ENCODE data around the gene ACSF3.

Gene ACSF3

DNA sequence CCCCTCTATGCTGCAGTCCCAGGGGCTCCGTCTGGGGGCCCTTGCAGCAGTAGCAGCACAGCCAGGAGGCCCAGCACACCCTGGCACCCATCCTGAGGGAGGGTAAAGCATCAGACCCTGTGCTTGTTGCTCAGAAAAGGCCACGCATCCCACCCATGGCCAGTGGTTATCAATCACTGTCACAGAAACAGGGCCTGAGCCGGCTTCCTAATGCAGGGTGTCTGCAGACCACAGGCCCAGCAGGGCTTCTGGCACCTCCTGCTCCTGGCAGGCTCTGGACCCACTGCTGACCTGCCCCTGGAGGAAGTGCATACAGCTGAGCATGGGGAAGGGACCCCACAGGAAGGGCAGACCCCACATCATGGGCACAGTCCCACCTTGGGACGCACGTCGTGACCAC lies 51.0 kb downstream of the ACSF3 start:
- POLR2A ChIA-PET: no interaction called here
- CTCF ChIA-PET: no interaction called here

DNA sequence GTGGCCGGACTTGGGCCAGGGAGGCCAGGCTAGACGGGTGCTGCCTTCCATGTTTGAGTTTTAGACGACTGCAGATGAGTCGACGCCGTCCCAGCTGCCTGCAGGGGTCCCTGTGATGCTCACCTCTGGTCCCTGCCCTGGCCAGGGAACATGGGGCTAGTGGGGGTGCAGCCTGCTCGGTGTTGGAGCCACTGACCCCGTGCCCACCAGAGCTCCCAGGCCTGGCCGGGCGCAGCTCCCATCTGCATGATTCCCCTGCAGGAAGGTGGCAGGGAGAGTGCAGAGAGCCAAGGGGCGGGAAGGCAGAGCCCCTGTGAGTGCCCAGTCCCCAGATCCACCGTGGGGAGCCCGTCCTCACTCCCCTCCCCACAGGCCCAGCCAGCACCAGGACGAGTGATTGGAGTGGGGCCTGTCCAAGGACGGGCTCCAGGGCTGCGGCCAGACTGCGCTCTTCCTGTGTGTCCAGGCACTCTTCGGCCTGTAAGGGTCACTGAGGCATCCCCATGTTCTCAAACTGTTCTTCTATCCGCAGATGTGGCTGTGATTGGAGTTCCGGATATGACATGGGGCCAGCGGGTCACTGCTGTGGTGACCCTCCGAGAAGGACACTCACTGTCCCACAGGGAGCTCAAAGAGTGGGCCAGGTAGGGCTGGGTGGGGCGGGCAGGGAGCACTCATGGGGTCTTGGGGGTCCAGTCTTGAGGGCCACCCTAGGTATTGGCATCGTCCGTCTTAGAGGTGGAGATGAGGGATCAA lies 51.9 kb downstream of the ACSF3 start:
- POLR2A ChIA-PET: interaction anchor here (0.6 kb wide), 1 partner anchor 541 kb away, joined by 3 read pairs; the partner anchor contains the start of gene CDK10
- TF ChIP-seq ZNF394 (tag by site-specific recombination; IDR thresholded peaks at IDR 0.05; ENCODE audit: borderline replicate concordance) (no peak), PRDM2 (tag by site-specific recombination; IDR thresholded peaks at IDR 0.05; ENCODE audit: borderline replicate concordance) (no peak), GLI2 (tag by site-specific recombination; IDR thresholded peaks at IDR 0.05; ENCODE audit: borderline replicate concordance, low read depth) (no peak), ZNF837 (tag by site-specific recombination; IDR thresholded peaks at IDR 0.05) (no peak), KLF1 (tag by site-specific recombination; IDR thresholded peaks at IDR 0.05) (no peak), ZNF623 (tag by site-specific recombination; IDR thresholded peaks at IDR 0.05) (no peak), ZBTB20 (tag by site-specific recombination; IDR thresholded peaks at IDR 0.05) (no peak), ZNF510 (tag by site-specific recombination; IDR thresholded peaks at IDR 0.05; ENCODE audit: insufficient replicate concordance) (no peak), TRIM28 (IDR thresholded peaks at IDR 0.05; ENCODE audit: borderline replicate concordance, low read length) (no peak)
- TF ChIP-seq, protein P1, sequence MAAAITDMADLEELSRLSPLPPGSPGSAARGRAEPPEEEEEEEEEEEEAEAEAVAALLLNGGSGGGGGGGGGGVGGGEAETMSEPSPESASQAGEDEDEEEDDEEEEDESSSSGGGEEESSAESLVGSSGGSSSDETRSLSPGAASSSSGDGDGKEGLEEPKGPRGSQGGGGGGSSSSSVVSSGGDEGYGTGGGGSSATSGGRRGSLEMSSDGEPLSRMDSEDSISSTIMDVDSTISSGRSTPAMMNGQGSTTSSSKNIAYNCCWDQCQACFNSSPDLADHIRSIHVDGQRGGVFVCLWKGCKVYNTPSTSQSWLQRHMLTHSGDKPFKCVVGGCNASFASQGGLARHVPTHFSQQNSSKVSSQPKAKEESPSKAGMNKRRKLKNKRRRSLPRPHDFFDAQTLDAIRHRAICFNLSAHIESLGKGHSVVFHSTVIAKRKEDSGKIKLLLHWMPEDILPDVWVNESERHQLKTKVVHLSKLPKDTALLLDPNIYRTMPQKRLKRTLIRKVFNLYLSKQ (tag by site-specific recombination; IDR thresholded peaks at IDR 0.05; ENCODE audit: borderline replicate concordance): no peak
- TF ChIP-seq, protein P2, sequence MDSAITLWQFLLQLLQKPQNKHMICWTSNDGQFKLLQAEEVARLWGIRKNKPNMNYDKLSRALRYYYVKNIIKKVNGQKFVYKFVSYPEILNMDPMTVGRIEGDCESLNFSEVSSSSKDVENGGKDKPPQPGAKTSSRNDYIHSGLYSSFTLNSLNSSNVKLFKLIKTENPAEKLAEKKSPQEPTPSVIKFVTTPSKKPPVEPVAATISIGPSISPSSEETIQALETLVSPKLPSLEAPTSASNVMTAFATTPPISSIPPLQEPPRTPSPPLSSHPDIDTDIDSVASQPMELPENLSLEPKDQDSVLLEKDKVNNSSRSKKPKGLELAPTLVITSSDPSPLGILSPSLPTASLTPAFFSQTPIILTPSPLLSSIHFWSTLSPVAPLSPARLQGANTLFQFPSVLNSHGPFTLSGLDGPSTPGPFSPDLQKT (IDR thresholded peaks at IDR 0.05; ENCODE audit: borderline replicate concordance, low read depth, low read length): no peak

More for the DNA sequence above, 51.0 kb downstream of the ACSF3 start:
- Histone ChIP-seq H3K36me3 (ENCODE audit: control insufficient read depth in 2 of 2, insufficient read depth in 1 of 2, low read length in 2 of 2) (peaks cover 0 to 79% of the 10 kb centered on the region in 2 experiments; a peak in 2 of 3 replicates), H3K4me1 (ENCODE audit: control insufficient read depth, insufficient read depth, low read length) (no peaks in the 10 kb centered on the region), H3K9me3 (ENCODE audit: control insufficient read depth, insufficient read depth, low read depth, low read length) (no peaks in the 10 kb centered on the region), H3K27ac (ENCODE audit: extremely low read depth, low read depth, low read length) (no peak overlapping the region), H3K4me3 (ENCODE audit: low read depth, low read length) (no peak overlapping the region)
- TF ChIP-seq ZNF776 (tag by site-specific recombination; IDR thresholded peaks at IDR 0.05; ENCODE audit: borderline replicate concordance) (no peak), ZNF621 (tag by site-specific recombination; IDR thresholded peaks at IDR 0.05) (no peak), ZNF169 (tag by site-specific recombination; IDR thresholded peaks at IDR 0.05) (no peak), ZNF623 (tag by site-specific recombination; IDR thresholded peaks at IDR 0.05) (no peak)

More for the DNA sequence above, 51.9 kb downstream of the ACSF3 start:
- Histone ChIP-seq H3K9me3 (ENCODE audit: control insufficient read depth, insufficient read depth, low read depth, low read length) (no peaks in the 10 kb centered on the region), H3K4me1 (ENCODE audit: control insufficient read depth, insufficient read depth, low read length) (no peaks in the 10 kb centered on the region), H3K36me3 (ENCODE audit: control insufficient read depth in 2 of 2, insufficient read depth in 1 of 2, low read length in 2 of 2) (peaks cover 0 to 80% of the 10 kb centered on the region in 2 experiments; a peak in 2 of 3 replicates), H3K27ac (ENCODE audit: extremely low read depth, low read depth, low read length) (no peak overlapping the region), H3K4me3 (ENCODE audit: low read depth, low read length) (no peak overlapping the region)
- CTCF ChIA-PET: no interaction called here
